Lower leg skin (tissue), 4 donors: ENCODE measurements around the gene AHCYL2. TPM values are rescaled to one million over a fixed set of nuclear protein-coding genes. Genes with fewer than 3 reads are reported as not detected.
"Not testable (repeated sequence)": the region's sequence is repeated elsewhere in the genome, so short reads cannot be mapped to it uniquely, and the experiment has no call there.

Experiments
- DNase-seq, 2 donors: peaks; one replicate each; pipeline ENCODE4 v3.0.0-alpha.2; 2019; ENCODE audit warnings: low spot score in 2 of 2
- H3K4me3 ChIP-seq: fragments of 200-600 bp; sonication (generic); 2 replicates; pipeline ENCODE4 v1.5.1; 2017; ENCODE audit warnings: mild to moderate bottlenecking, low read depth; ENCODE audit not compliant: poor library complexity, severe bottlenecking
- CTCF ChIP-seq, 3 donors: fragments of 450-650 bp; IDR thresholded peaks; one replicate each; pipeline ENCODE4 v1.5.1; 2016; ENCODE audit warnings: antibody characterized with exemption in 3 of 3, mild to moderate bottlenecking in 3 of 3, moderate library complexity in 2 of 3
- POLR2A ChIP-seq, 2 donors: fragments of 450-650 bp; IDR thresholded peaks; one replicate each; pipeline ENCODE4 v1.6.1; 2016 to 2017; ENCODE audit warnings: antibody characterized with exemption in 2 of 2, mild to moderate bottlenecking in 1 of 2, moderate library complexity in 1 of 2
- WGBS, 2 donors: methylation state at CpG; one replicate each; pipeline ENCODE4 v1.1.5; 2018; 5-methylcytosine and 5-hydroxymethylcytosine counted together
- intact Hi-C: fragments of 100-400 bp; cut with DNase I; formaldehyde crosslinking; loops from one replicate; pipeline ENCODE4 v1.15.0; 2023; ENCODE audit warnings: low total_unique reads
- total RNA-seq, 4 donors: library from RNA; depleted of rRNA; stranded (reverse); fragments of >200 nt; gene quantifications; one replicate each; pipeline ENCODE4 v1.1.0, GENCODE V29; 2016

The AHCYL2 gene
- total RNA-seq, 4 donors from 2014 or later, result 31.1 to 45.8 (median 39.2) TPM

- WGBS, 2 donors, result 79 to 87% methylated on average over 3 of the region's 3 CpGs
- TF ChIP-seq POLR2A (IDR thresholded peaks at IDR 0.05), result no peak
- TF ChIP-seq CTCF (IDR thresholded peaks at IDR 0.05), result no peak
- intact Hi-C loops, result no loop called here
- DNase-seq, result no peak
- H3K4me3 ChIP-seq, result no peak overlapping the region
Measured at GRCh38 chr7:129401967-129402860, 177.4 kb downstream of the AHCYL2 start.

- TF ChIP-seq POLR2A (IDR thresholded peaks at IDR 0.05) (no peak), CTCF (IDR thresholded peaks at IDR 0.05) (no peak)
- intact Hi-C loops, result no loop called here
- no peak for DNase-seq
- no peak overlapping the region for H3K4me3 ChIP-seq
Measured at GRCh38 chr7:129405527-129405926, 180.7 kb downstream of the AHCYL2 start.

- 94% methylated on average over 8 of the region's 8 CpGs for WGBS, 2 donors
- intact Hi-C loops, H3K4me3 ChIP-seq, DNase-seq: not testable (repeated sequence)
Measured at GRCh38 chr7:129410238-129410637, 185.4 kb downstream of the AHCYL2 start.

- no peak for DNase-seq
- H3K4me3 ChIP-seq, result no peak overlapping the region
- TF ChIP-seq CTCF (IDR thresholded peaks at IDR 0.05), result no peak
- no peak for TF ChIP-seq POLR2A (IDR thresholded peaks at IDR 0.05)
- WGBS, 2 donors, result 96% methylated on average over 4 of the region's 4 CpGs
- intact Hi-C loops, result no loop called here
Measured at GRCh38 chr7:129412501-129412900, 187.7 kb downstream of the AHCYL2 start.

- no peak for DNase-seq
- WGBS, 2 donors, result 91 to 93% methylated on average over 5 of the region's 5 CpGs
- intact Hi-C loops, result no loop called here
- no peak for TF ChIP-seq POLR2A (IDR thresholded peaks at IDR 0.05)
- TF ChIP-seq CTCF (IDR thresholded peaks at IDR 0.05), result no peak
- H3K4me3 ChIP-seq, result no peak overlapping the region
Measured at GRCh38 chr7:129417073-129417472, 192.2 kb downstream of the AHCYL2 start.

- H3K4me3 ChIP-seq, result no peak overlapping the region
- TF ChIP-seq CTCF (IDR thresholded peaks at IDR 0.05) (no peak), POLR2A (IDR thresholded peaks at IDR 0.05) (no peak)
- intact Hi-C loops, result loop anchor here (5.0 kb wide), 1 partner anchor 1551 kb away; no protein-coding TSS in a partner anchor
- no peak for DNase-seq
- whole genome bisulfite sequencing, 2 donors, result 37 to 51% methylated on average over 2 of the region's 2 CpGs
Measured at GRCh38 chr7:129421717-129422250, 197.0 kb downstream of the AHCYL2 start.
